Measurements from ENCODE around the gene TIGD3. TPM values are rescaled to one million over a fixed set of nuclear protein-coding genes. Genes with fewer than 3 reads are reported as not detected.

TIGD3 gene
- total and polyA plus RNA-seq, 2 experiments from 2014 or later: 1.2 to 3.0 TPM

DNA sequence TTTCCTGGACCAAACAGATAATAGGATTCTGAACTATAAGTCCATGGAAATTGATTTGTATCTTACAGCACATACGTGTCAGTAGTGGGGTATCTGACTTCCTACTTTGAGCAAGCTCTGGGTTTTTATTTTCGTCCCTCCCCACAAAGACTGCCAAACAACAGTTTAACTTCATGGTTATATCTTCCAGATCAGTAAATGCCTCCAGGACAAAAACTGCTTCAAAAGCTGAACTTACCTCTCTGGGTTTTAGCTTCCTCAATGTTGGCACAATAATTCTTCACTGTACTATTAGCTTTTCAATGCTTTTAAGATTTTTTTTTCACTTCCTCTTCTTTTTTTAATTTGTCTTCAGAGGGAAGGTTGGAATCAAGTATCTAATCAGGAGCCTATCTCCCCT, 25.1 kb upstream of the TIGD3 start (continued):
- TF ChIP-seq, protein P1, sequence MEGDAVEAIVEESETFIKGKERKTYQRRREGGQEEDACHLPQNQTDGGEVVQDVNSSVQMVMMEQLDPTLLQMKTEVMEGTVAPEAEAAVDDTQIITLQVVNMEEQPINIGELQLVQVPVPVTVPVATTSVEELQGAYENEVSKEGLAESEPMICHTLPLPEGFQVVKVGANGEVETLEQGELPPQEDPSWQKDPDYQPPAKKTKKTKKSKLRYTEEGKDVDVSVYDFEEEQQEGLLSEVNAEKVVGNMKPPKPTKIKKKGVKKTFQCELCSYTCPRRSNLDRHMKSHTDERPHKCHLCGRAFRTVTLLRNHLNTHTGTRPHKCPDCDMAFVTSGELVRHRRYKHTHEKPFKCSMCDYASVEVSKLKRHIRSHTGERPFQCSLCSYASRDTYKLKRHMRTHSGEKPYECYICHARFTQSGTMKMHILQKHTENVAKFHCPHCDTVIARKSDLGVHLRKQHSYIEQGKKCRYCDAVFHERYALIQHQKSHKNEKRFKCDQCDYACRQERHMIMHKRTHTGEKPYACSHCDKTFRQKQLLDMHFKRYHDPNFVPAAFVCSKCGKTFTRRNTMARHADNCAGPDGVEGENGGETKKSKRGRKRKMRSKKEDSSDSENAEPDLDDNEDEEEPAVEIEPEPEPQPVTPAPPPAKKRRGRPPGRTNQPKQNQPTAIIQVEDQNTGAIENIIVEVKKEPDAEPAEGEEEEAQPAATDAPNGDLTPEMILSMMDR (conservative IDR thresholded peaks at IDR 0.05; ENCODE audit: low read depth in 2 of 2): no peak
- no peak for TF ChIP-seq STAT1 (IDR thresholded peaks at IDR 0.05; ENCODE audit: unreplicated experiment)
- no peak for TF ChIP-seq POLR2AphosphoS5 (IDR thresholded peaks at IDR 0.05; ENCODE audit: low read depth)
- TF ChIP-seq, protein P2, sequence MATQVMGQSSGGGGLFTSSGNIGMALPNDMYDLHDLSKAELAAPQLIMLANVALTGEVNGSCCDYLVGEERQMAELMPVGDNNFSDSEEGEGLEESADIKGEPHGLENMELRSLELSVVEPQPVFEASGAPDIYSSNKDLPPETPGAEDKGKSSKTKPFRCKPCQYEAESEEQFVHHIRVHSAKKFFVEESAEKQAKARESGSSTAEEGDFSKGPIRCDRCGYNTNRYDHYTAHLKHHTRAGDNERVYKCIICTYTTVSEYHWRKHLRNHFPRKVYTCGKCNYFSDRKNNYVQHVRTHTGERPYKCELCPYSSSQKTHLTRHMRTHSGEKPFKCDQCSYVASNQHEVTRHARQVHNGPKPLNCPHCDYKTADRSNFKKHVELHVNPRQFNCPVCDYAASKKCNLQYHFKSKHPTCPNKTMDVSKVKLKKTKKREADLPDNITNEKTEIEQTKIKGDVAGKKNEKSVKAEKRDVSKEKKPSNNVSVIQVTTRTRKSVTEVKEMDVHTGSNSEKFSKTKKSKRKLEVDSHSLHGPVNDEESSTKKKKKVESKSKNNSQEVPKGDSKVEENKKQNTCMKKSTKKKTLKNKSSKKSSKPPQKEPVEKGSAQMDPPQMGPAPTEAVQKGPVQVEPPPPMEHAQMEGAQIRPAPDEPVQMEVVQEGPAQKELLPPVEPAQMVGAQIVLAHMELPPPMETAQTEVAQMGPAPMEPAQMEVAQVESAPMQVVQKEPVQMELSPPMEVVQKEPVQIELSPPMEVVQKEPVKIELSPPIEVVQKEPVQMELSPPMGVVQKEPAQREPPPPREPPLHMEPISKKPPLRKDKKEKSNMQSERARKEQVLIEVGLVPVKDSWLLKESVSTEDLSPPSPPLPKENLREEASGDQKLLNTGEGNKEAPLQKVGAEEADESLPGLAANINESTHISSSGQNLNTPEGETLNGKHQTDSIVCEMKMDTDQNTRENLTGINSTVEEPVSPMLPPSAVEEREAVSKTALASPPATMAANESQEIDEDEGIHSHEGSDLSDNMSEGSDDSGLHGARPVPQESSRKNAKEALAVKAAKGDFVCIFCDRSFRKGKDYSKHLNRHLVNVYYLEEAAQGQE (IDR thresholded peaks at IDR 0.05; ENCODE audit: unreplicated experiment): no peak

DNA sequence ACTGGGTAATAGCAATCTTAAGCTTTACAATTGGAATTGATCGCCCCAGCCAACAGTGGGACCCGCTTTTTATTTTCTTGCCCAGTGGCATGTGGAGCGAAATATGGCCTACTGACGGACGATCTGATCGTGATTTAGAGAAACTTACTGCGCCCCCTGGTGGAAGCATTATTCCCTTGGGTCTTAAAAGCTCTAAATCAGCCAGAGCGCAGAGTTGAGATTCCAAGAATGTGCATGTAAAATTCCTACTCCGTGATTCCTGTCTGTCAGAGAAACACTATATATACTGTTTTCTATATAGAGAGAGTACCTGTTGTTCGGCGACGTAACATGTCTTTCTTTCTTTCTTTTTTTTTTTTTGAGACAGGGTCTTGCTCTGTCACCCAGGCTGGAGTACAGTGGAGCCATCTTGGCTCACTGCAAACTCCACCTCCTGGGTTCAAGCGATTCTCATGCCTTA, 24.6 kb upstream of the TIGD3 start:
- H3K79me2 ChIP-seq (replicated peaks; ENCODE audit: insufficient read depth): peaks cover 12% of the 10 kb centered on the region
- Mint-ChIP-seq H3K4me1 (peaks cover 14% of the 10 kb centered on the region), H3K36me3 (ENCODE audit: low read depth) (peaks cover 2% of the 10 kb centered on the region; the same call in 1 of the 3 replicates), H3K4me3 (peak overlapping the region; percentile 38; the same call in 2 of the 3 replicates), H3K27me3 (ENCODE audit: insufficient read depth, low read depth, poor library complexity) (peaks cover 14% of the 10 kb centered on the region), H3K9me3 (no peaks in the 10 kb centered on the region; the same call in 2 of the 3 replicates), H3K27ac (no peak overlapping the region)
- H3K27me3 ChIP-seq (ENCODE audit: insufficient read depth): no peaks in the 10 kb centered on the region
- ATAC-seq (peak; percentile 49), DNase-seq (ENCODE audit: low spot score) (peak; percentile 100)
- H3K4me1 ChIP-seq (ENCODE audit: insufficient read depth): peaks cover 6% of the 10 kb centered on the region
- 0 out of 2 replicates have a peak overlapping the region, but pooled peaks have one; percentile 27 for H3K4me3 ChIP-seq
- H4K20me1 ChIP-seq (replicated peaks; ENCODE audit: insufficient read depth): peaks cover 8% of the 10 kb centered on the region
- H2AFZ ChIP-seq: peak overlapping the region; percentile 8; the same call in 1 of the 2 replicates
- no peak overlapping the region for H3K4me2 ChIP-seq
- H3K9me2 ChIP-seq (ENCODE audit: insufficient read depth): no peaks in the 10 kb centered on the region
- no peaks in the 10 kb centered on the region for H3K36me3 ChIP-seq (ENCODE audit: insufficient read depth)
- TF ChIP-seq, protein P1 (conservative IDR thresholded peaks at IDR 0.05; ENCODE audit: low read depth in 2 of 2): peak; percentile 81 to 95
- TF ChIP-seq STAT1 (IDR thresholded peaks at IDR 0.05; ENCODE audit: unreplicated experiment): no peak
- TF ChIP-seq ZNF114 (CRISPR knock-in tag; IDR thresholded peaks at IDR 0.05): no peak
- no peak overlapping the region for H3K27ac ChIP-seq (ENCODE audit: low read depth)
- H3F3A ChIP-seq (replicated peaks; ENCODE audit: low read depth): peaks cover 16% of the 10 kb centered on the region; the same call in 1 of the 2 replicates

All from GM23338 (cell line).